Gastrocnemius medialis (tissue), 4 donors: ENCODE data around the gene SMYD2. TPM values are rescaled to one million over a fixed set of nuclear protein-coding genes. Genes with fewer than 3 reads are reported as not detected.

Source experiments
- ATAC-seq, 2 donors: fragments of 150-250 bp; one replicate each; pipeline ENCODE4 v1.9.1; 2016
- DNase-seq, 2 donors: peaks; one replicate each; pipeline ENCODE4 v3.0.0-alpha.2; 2019
- H3K27ac ChIP-seq, 4 donors: fragments of 200-600 bp; sonication (generic); 1 replicate in 1 of 4; 2 replicates in 3 of 4; pipeline ENCODE4 v1.5.1; 2016 to 2018; ENCODE audit warnings: mild to moderate bottlenecking in 2 of 4, moderate library complexity in 1 of 4
- H3K27me3 ChIP-seq, 3 donors: fragments of 200-600 bp; sonication (generic) in 2 of 3; 1 replicate in 1 of 3; 2 replicates in 2 of 3; pipeline versions ENCODE4 v1.5.1 to v1.6.0; 2016 to 2019; ENCODE audit warnings: mild to moderate bottlenecking in 1 of 3, moderate library complexity in 1 of 3
- H3K36me3 ChIP-seq, 2 donors: fragments of 200-600 bp; sonication (generic) in 1 of 2; one replicate each; pipeline ENCODE4 v1.5.1; 2017 to 2018
- H3K4me1 ChIP-seq, 2 donors: fragments of 200-600 bp; sonication (generic) in 1 of 2; one replicate each; pipeline ENCODE4 v1.5.1; 2016 to 2017; ENCODE audit warnings: mild to moderate bottlenecking in 2 of 2
- H3K4me3 ChIP-seq, 4 donors: fragments of 200-600 bp; sonication (generic) in 3 of 4; 1 replicate in 1 of 4; 2 replicates in 3 of 4; pipeline ENCODE4 v1.5.1; 2016 to 2019; ENCODE audit warnings: mild to moderate bottlenecking in 2 of 4
- H3K9me3 ChIP-seq, 3 donors: fragments of 200-600 bp; sonication (generic) in 2 of 3; 1 replicate in 1 of 3; 2 replicates in 2 of 3; pipeline ENCODE4 v1.5.1; 2016 to 2019
- CTCF ChIP-seq, 5 experiments: fragments of 450-650 bp in 3 of 5; fragments of 200-600 bp in 2 of 5; sonication (generic) in 2 of 5; IDR thresholded peaks in 4 of 5; conservative IDR thresholded peaks in 1 of 5; 1 replicate in 4 of 5; 2 replicates in 1 of 5; pipeline ENCODE4 v1.5.1; 2016 to 2019; ENCODE audit warnings: antibody characterized with exemption in 5 of 5, mild to moderate bottlenecking in 3 of 5, moderate library complexity in 3 of 5
- POLR2A ChIP-seq, 2 donors: fragments of 450-650 bp; IDR thresholded peaks; one replicate each; pipeline ENCODE4 v1.6.1; 2017; ENCODE audit warnings: antibody characterized with exemption in 2 of 2, mild to moderate bottlenecking in 2 of 2, moderate library complexity in 2 of 2
- in situ Hi-C, 4 donors: fragments of 200-750 bp; cut with MboI; loops; one replicate each; pipeline versions ENCODE4 v1.15.0 to v1.8.0; 2017; ENCODE audit warnings: low sequenced_read_pairs in 4 of 4
- intact Hi-C: fragments of 100-400 bp; cut with DNase I; formaldehyde crosslinking; loops from one replicate; pipeline ENCODE4 v1.15.1; 2023; ENCODE audit warnings: low total_unique reads
- total RNA-seq, 4 donors: library from RNA; depleted of rRNA; stranded (reverse); fragments of >200 nt; gene quantifications; one replicate each; pipeline versions ENCODE4 v1.1.0 to v1.2.3, GENCODE V29; 2016

Gene SMYD2, protein sequence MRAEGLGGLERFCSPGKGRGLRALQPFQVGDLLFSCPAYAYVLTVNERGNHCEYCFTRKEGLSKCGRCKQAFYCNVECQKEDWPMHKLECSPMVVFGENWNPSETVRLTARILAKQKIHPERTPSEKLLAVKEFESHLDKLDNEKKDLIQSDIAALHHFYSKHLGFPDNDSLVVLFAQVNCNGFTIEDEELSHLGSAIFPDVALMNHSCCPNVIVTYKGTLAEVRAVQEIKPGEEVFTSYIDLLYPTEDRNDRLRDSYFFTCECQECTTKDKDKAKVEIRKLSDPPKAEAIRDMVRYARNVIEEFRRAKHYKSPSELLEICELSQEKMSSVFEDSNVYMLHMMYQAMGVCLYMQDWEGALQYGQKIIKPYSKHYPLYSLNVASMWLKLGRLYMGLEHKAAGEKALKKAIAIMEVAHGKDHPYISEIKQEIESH
- 100 to 1,000 TPM in 1 of 4 donors, 10 to 100 TPM in 3; 57.2 to 112 (median 80.4) TPM for total RNA-seq

- in situ Hi-C loops = no loop called here
- Histone ChIP-seq H3K4me1 (peaks cover 15 to 19% of the 10 kb centered on the region in 2 donors), H3K4me3 (peak within 1 kb of the TSS; percentile 71 to 94 (median 83)), H3K9me3 (no peaks in the 10 kb centered on the region), H3K36me3 (no peaks in the 10 kb centered on the region), H3K27ac (peak within 1 kb of the TSS; percentile 90 to 98 (median 94)), H3K27me3 (no peaks in the 10 kb centered on the region)
- peak; percentile 90 to 96 for TF ChIP-seq POLR2A (IDR thresholded peaks at IDR 0.05)
- no peak for TF ChIP-seq CTCF (IDR thresholded peaks at IDR 0.05 in 4 of 5, conservative IDR thresholded peaks at IDR 0.05 in 1 of 5)
- intact Hi-C loops = loop anchor here (5.0 kb wide), 1 partner anchor 36 kb away; no protein-coding TSS in a partner anchor
- peak; percentile 83 to 87 for ATAC-seq
- peak; percentile 59 to 69 for DNase-seq
Measured at GRCh38 chr1:214281021-214281719, at the start of gene SMYD2. TSS of gene SMYD2 (plus strand) at chr1:214281159. CDS start at chr1:214281255, 96 bp downstream.

- no peak overlapping the region for H3K4me3 ChIP-seq
- no peak overlapping the region for H3K27ac ChIP-seq
- in situ Hi-C loops (no loop called here), intact Hi-C loops (no loop called here)
- DNase-seq (no peak), ATAC-seq (no peak)
- H3K9me3 ChIP-seq = no peaks in the 10 kb centered on the region
- TF ChIP-seq POLR2A (IDR thresholded peaks at IDR 0.05) (no peak), CTCF (IDR thresholded peaks at IDR 0.05 in 4 of 5, conservative IDR thresholded peaks at IDR 0.05 in 1 of 5) (no peak)
- H3K36me3 ChIP-seq = no peaks in the 10 kb centered on the region
- peaks cover 7 to 10% of the 10 kb centered on the region in 2 donors for H3K4me1 ChIP-seq
- H3K27me3 ChIP-seq = no peaks in the 10 kb centered on the region
Measured at GRCh38 chr1:214233856-214234634, 46.9 kb upstream of the SMYD2 start.

- intact Hi-C loops (no loop called here), in situ Hi-C loops (no loop called here)
- Histone ChIP-seq H3K27ac (no peak overlapping the region), H3K27me3 (no peaks in the 10 kb centered on the region), H3K9me3 (no peaks in the 10 kb centered on the region), H3K4me1 (peaks cover 1 to 4% of the 10 kb centered on the region in 2 donors), H3K36me3 (no peaks in the 10 kb centered on the region), H3K4me3 (no peak overlapping the region)
- no peak for DNase-seq
- no peak for TF ChIP-seq POLR2A (IDR thresholded peaks at IDR 0.05)
- no peak for TF ChIP-seq CTCF (IDR thresholded peaks at IDR 0.05 in 4 of 5, conservative IDR thresholded peaks at IDR 0.05 in 1 of 5)
- ATAC-seq = peak in 1 of 2 donors; percentile 42
Measured at GRCh38 chr1:214234635-214235025, 46.3 kb upstream of the SMYD2 start.

GRCh38 chr1:214236477-214236876 lies 44.5 kb upstream of the SMYD2 start:
- Histone ChIP-seq H3K4me3 (no peak overlapping the region), H3K4me1 (no peaks in the 10 kb centered on the region), H3K27ac (no peak overlapping the region), H3K36me3 (no peaks in the 10 kb centered on the region), H3K9me3 (no peaks in the 10 kb centered on the region), H3K27me3 (no peaks in the 10 kb centered on the region)
- TF ChIP-seq CTCF (IDR thresholded peaks at IDR 0.05 in 4 of 5, conservative IDR thresholded peaks at IDR 0.05 in 1 of 5) = no peak
- no peak for TF ChIP-seq POLR2A (IDR thresholded peaks at IDR 0.05)
- ATAC-seq (no peak), DNase-seq (no peak)
- in situ Hi-C loops = no loop called here
- intact Hi-C loops = no loop called here
